Stimulated activated CD4-positive, alpha-beta T cell treated with anti-CD3 and anti-CD28 coated beads, Interleukin-1b, Interleukin-23, amount 100 ng/mL, for 1 hour (primary cell): ENCODE results near the gene RTL10.

ENCODE experiments used
- DNase-seq, 2 donors: peaks; one replicate each; pipeline ENCODE4 v3.0.0-alpha.2; 2020; ENCODE audit warnings: low read depth in 2 of 2

Gene RTL10

GRCh38 chr22:19863571-19863970 is 8.9 kb upstream of the RTL10 start:
- no peak for DNase-seq

- DNase-seq: no peak
Measured at GRCh38 chr22:19862619-19863246, 8.1 kb upstream of the RTL10 start.

GRCh38 chr22:19859861-19860510 is 5.3 kb upstream of the RTL10 start:
- DNase-seq: no peak

GRCh38 chr22:19857382-19857781 is 2.7 kb upstream of the RTL10 start:
- no peak for DNase-seq

GRCh38 chr22:19855504-19856409 is 1.1 kb upstream of the RTL10 start:
- peak in 1 of 2 donors; percentile 16 for DNase-seq

GRCh38 chr22:19853879-19854777 is 546 bp downstream of the RTL10 start:
- no peak for DNase-seq

GRCh38 chr22:19853058-19853878 is 1.4 kb downstream of the RTL10 start:
- DNase-seq: no peak

- no peak for DNase-seq
Measured at GRCh38 chr22:19852177-19852781, 2.4 kb downstream of the RTL10 start.

- no peak for DNase-seq
Measured at GRCh38 chr22:19851291-19852176, 3.1 kb downstream of the RTL10 start.

- DNase-seq: no peak
Measured at GRCh38 chr22:19850763-19851109, 3.9 kb downstream of the RTL10 start.

- no peak for DNase-seq
Measured at GRCh38 chr22:19849835-19850762, 4.6 kb downstream of the RTL10 start.

GRCh38 chr22:19848298-19849224 is 6.1 kb downstream of the RTL10 start:
- no peak for DNase-seq

- DNase-seq: no peak
Measured at GRCh38 chr22:19847345-19847632, 7.4 kb downstream of the RTL10 start.

- DNase-seq: no peak
Measured at GRCh38 chr22:19846620-19847344, 7.9 kb downstream of the RTL10 start.

GRCh38 chr22:19845054-19845722 is 9.5 kb downstream of the RTL10 start:
- DNase-seq: no peak

GRCh38 chr22:19844377-19845053 is 10.2 kb downstream of the RTL10 start:
- no peak for DNase-seq
